T-helper 17 cell (primary cell): ENCODE measurements around the gene KLF15. TPM values are rescaled to one million over a fixed set of nuclear protein-coding genes. Genes with fewer than 3 reads are reported as not detected.

ENCODE experiments used
- ATAC-seq: fragments of 150-1000 bp; cut with Tn5 transposase; 2 replicates; pipeline ENCODE4 v1.10.0; 2021; ENCODE audit warnings: mild to moderate bottlenecking, moderate library complexity
- DNase-seq, 3 donors: peaks; one replicate each; pipeline versions ENCODE4 v3.0.0 to v3.0.0-alpha.2; 2020 to 2021
- H3K9me3 ChIP-seq: one replicate; pipeline ENCODE4 v1.7.0; 2013; ENCODE audit warnings: low read length, mild to moderate bottlenecking; ENCODE audit not compliant: control insufficient read depth, poor library complexity, severe bottlenecking
- H3K27ac Mint-ChIP-seq: one replicate; pipeline ENCODE4 v1.8.0; 2022; ENCODE audit warnings: mild to moderate bottlenecking, moderate library complexity, mixed read lengths
- H3K27me3 Mint-ChIP-seq: one replicate; pipeline ENCODE4 v1.8.0; 2022; ENCODE audit warnings: mixed read lengths
- H3K36me3 Mint-ChIP-seq: one replicate; pipeline ENCODE4 v1.8.0; 2022; ENCODE audit warnings: low read depth, mixed read lengths
- H3K4me1 Mint-ChIP-seq: one replicate; pipeline ENCODE4 v1.8.0; 2022; ENCODE audit warnings: mild to moderate bottlenecking, mixed read lengths
- H3K4me3 Mint-ChIP-seq: one replicate; pipeline ENCODE4 v1.8.0; 2022; ENCODE audit warnings: mild to moderate bottlenecking, moderate library complexity, mixed read lengths
- total RNA-seq, 4 donors: library from RNA in 2 of 4; stranded (reverse) in 2 of 4; gene quantifications; one replicate each; pipeline ENCODE4 v1.2.3 and lab custom pipeline; 2022 to 2026

The KLF15 gene
- total RNA-seq, 2 donors from 2014 or later, result 0.39 TPM; not detected in 1

- Mint-ChIP-seq H3K4me3 (no peak overlapping the region), H3K36me3 (peaks cover 2% of the 10 kb centered on the region), H3K27me3 (peaks cover 20% of the 10 kb centered on the region), H3K27ac (no peak overlapping the region), H3K4me1 (no peaks in the 10 kb centered on the region)
- no peaks in the 10 kb centered on the region for H3K9me3 ChIP-seq
- ATAC-seq (no peak), DNase-seq (no peak)
These were observed 52.5 kb downstream of the KLF15 start for GRCh38 chr3:126304704-126305103.

GRCh38 chr3:126304291-126304690 is 52.9 kb downstream of the KLF15 start:
- ATAC-seq, result no peak

GRCh38 chr3:126303272-126303671 is 53.9 kb downstream of the KLF15 start:
- no peaks in the 10 kb centered on the region for H3K9me3 ChIP-seq
- peaks cover 9% of the 10 kb centered on the region for H3K27me3 Mint-ChIP-seq
- H3K4me1 Mint-ChIP-seq, result no peaks in the 10 kb centered on the region
- DNase-seq, result no peak
- no peak for ATAC-seq
- no peaks in the 10 kb centered on the region for H3K36me3 Mint-ChIP-seq
- no peak overlapping the region for H3K27ac Mint-ChIP-seq
- H3K4me3 Mint-ChIP-seq, result no peak overlapping the region

More at GRCh38 chr3:126304291-126304690, 52.9 kb downstream of the KLF15 start:
- H3K4me3 Mint-ChIP-seq, result no peak overlapping the region
- peaks cover 2% of the 10 kb centered on the region for H3K36me3 Mint-ChIP-seq
- H3K27me3 Mint-ChIP-seq, result peaks cover 16% of the 10 kb centered on the region
- no peak overlapping the region for H3K27ac Mint-ChIP-seq
- H3K4me1 Mint-ChIP-seq, result no peaks in the 10 kb centered on the region
- no peak for DNase-seq
- no peaks in the 10 kb centered on the region for H3K9me3 ChIP-seq

GRCh38 chr3:126300761-126301481 is 56.3 kb downstream of the KLF15 start:
- ATAC-seq, result no peak
- Mint-ChIP-seq H3K27me3 (peaks cover 5% of the 10 kb centered on the region), H3K36me3 (no peaks in the 10 kb centered on the region), H3K27ac (no peak overlapping the region), H3K4me3 (no peak overlapping the region), H3K4me1 (no peaks in the 10 kb centered on the region)
- no peak for DNase-seq
- H3K9me3 ChIP-seq, result no peaks in the 10 kb centered on the region

- no peaks in the 10 kb centered on the region for H3K36me3 Mint-ChIP-seq
- H3K4me3 Mint-ChIP-seq, result no peak overlapping the region
- no peaks in the 10 kb centered on the region for H3K4me1 Mint-ChIP-seq
- no peak for ATAC-seq
- H3K9me3 ChIP-seq, result no peaks in the 10 kb centered on the region
- DNase-seq, result no peak
- H3K27ac Mint-ChIP-seq, result no peak overlapping the region
- H3K27me3 Mint-ChIP-seq, result no peaks in the 10 kb centered on the region
These were observed 57.0 kb downstream of the KLF15 start for GRCh38 chr3:126300001-126300760.

GRCh38 chr3:126295407-126295939 is 61.7 kb downstream of the KLF15 start:
- no peak overlapping the region for H3K27ac Mint-ChIP-seq
- ATAC-seq (no peak), DNase-seq (no peak)
- no peaks in the 10 kb centered on the region for H3K9me3 ChIP-seq
- no peaks in the 10 kb centered on the region for H3K4me1 Mint-ChIP-seq
- no peak overlapping the region for H3K4me3 Mint-ChIP-seq
- no peaks in the 10 kb centered on the region for H3K36me3 Mint-ChIP-seq
- peaks cover 20% of the 10 kb centered on the region for H3K27me3 Mint-ChIP-seq

- ATAC-seq, result no peak
- Mint-ChIP-seq H3K27ac (no peak overlapping the region), H3K27me3 (peaks cover 31% of the 10 kb centered on the region), H3K4me3 (no peak overlapping the region), H3K36me3 (no peaks in the 10 kb centered on the region), H3K4me1 (no peaks in the 10 kb centered on the region)
- no peak for DNase-seq
- H3K9me3 ChIP-seq, result no peaks in the 10 kb centered on the region
These were observed 62.9 kb downstream of the KLF15 start for GRCh38 chr3:126294211-126294808.

- no peak overlapping the region for H3K4me3 Mint-ChIP-seq
- H3K27ac Mint-ChIP-seq, result no peak overlapping the region
- DNase-seq, result no peak
- H3K36me3 Mint-ChIP-seq, result no peaks in the 10 kb centered on the region
- H3K27me3 Mint-ChIP-seq, result peaks cover 38% of the 10 kb centered on the region
- no peaks in the 10 kb centered on the region for H3K4me1 Mint-ChIP-seq
- no peak for ATAC-seq
- H3K9me3 ChIP-seq, result no peaks in the 10 kb centered on the region
These were observed 63.7 kb downstream of the KLF15 start for GRCh38 chr3:126293370-126294082.

Other genes with a start within 250 kb of the KLF15 start
- not detected for gene ALDH1L1, start 176.8 kb downstream of the KLF15 start, total RNA-seq
- not detected for gene CFAP100, start 37.5 kb upstream of the KLF15 start, total RNA-seq
- 10 to 100 TPM; 57.2 to 59.0 TPM for gene ZXDC, start 118.5 kb upstream of the KLF15 start, total RNA-seq
- not detected for gene UROC1, start 160.4 kb upstream of the KLF15 start, total RNA-seq
- under 1 TPM; 0.15 to 0.18 TPM for gene CHST13, start 166.7 kb upstream of the KLF15 start, total RNA-seq
- not detected for gene C3orf22, start 201.5 kb upstream of the KLF15 start, total RNA-seq